Measurements from ENCODE around the gene TTLL1.
"Not testable (repeated sequence)": the region's sequence is repeated elsewhere in the genome, so short reads cannot be mapped to it uniquely, and the experiment has no call there.

The TTLL1 gene

GRCh38 chr22:43008921-43009320 lies 80.3 kb downstream of the TTLL1 start:
- DNase-seq: no peak

GRCh38 chr22:43008509-43008908 lies 80.7 kb downstream of the TTLL1 start:
- no peak for DNase-seq

- peak; percentile 96 for DNase-seq
Measured at GRCh38 chr22:43007519-43008102, 81.6 kb downstream of the TTLL1 start.

GRCh38 chr22:43006753-43007152 lies 82.4 kb downstream of the TTLL1 start:
- DNase-seq: no peak

GRCh38 chr22:43006016-43006505 lies 83.1 kb downstream of the TTLL1 start:
- DNase-seq: no peak

GRCh38 chr22:43005106-43005505 lies 84.1 kb downstream of the TTLL1 start:
- no peak for DNase-seq

- peak; percentile 95 for DNase-seq
Measured at GRCh38 chr22:43004362-43005035, 84.7 kb downstream of the TTLL1 start.

- peak; percentile 66 for DNase-seq
Measured at GRCh38 chr22:43002202-43002586, 87.0 kb downstream of the TTLL1 start.

- peak; percentile 51 for DNase-seq
Measured at GRCh38 chr22:43001271-43002201, 87.7 kb downstream of the TTLL1 start.

- DNase-seq: no peak
Measured at GRCh38 chr22:43000441-43001175, 88.6 kb downstream of the TTLL1 start.

GRCh38 chr22:42997582-42998090 lies 91.6 kb downstream of the TTLL1 start:
- no peak for DNase-seq

- DNase-seq: peak; percentile 56
Measured at GRCh38 chr22:42996646-42997365, 92.4 kb downstream of the TTLL1 start.

- not testable (repeated sequence) for DNase-seq
Measured at GRCh38 chr22:42995654-42996053, 93.5 kb downstream of the TTLL1 start.

- peak; percentile 86 for DNase-seq
Measured at GRCh38 chr22:42994917-42995562, 94.2 kb downstream of the TTLL1 start.

- DNase-seq: no peak
Measured at GRCh38 chr22:42994276-42994916, 94.8 kb downstream of the TTLL1 start.

- peak; percentile 58 for DNase-seq
Measured at GRCh38 chr22:42993651-42994275, 95.4 kb downstream of the TTLL1 start.

GRCh38 chr22:42992886-42993479 lies 96.2 kb downstream of the TTLL1 start:
- no peak for DNase-seq

- DNase-seq: no peak
Measured at GRCh38 chr22:42992092-42992491, 97.1 kb downstream of the TTLL1 start.

- DNase-seq: peak; percentile 34
Measured at GRCh38 chr22:42991010-42991651, 98.1 kb downstream of the TTLL1 start.

Measured in hematopoietic multipotent progenitor cell treated with erythropoietin and hydrocortisone succinate and interleukin-3 and kit ligand, for 4 days (in vitro differentiated cells).